Endothelial cell of umbilical vein (primary cell): Measurements from ENCODE around the gene TUBB4A. TPM values are rescaled to one million over a fixed set of nuclear protein-coding genes. Genes with fewer than 3 reads are reported as not detected.

Experiments
- BruUV-seq: library from RNA; stranded (reverse); fragments of 400-500 nt; replicated peaks from 2 replicates; lab custom pipeline; 2021; lab: Mats Ljungman, UMichigan
- CTCF ChIA-PET: fragments of 300-600, 350-600 bp; sonication (Branson Sonifier 250); formaldehyde crosslinking; loops from one replicate; lab custom pipeline; 2021; ENCODE audit warnings: antibody characterized with exemption, inconsistent platforms; lab: Charles Lee
- POLR2A ChIA-PET: fragments of 300-600, 350-600 bp; sonication (Branson Sonifier 250); formaldehyde crosslinking; loops from one replicate; lab custom pipeline; 2021; ENCODE audit warnings: antibody characterized with exemption, inconsistent platforms; lab: Charles Lee
- DNase-seq: peaks from one replicate; pipeline ENCODE4 v3.0.0-alpha.2; 2011; ENCODE audit warnings: low read depth, low spot score
- FAIRE-seq: peaks from 2 replicates; lab custom pipeline; 2011; peaks lifted over from hg19 to GRCh38; lab: Jason Lieb, UNC
- H2AFZ ChIP-seq: 2 replicates; pipeline ENCODE4 v1.6.0; 2012; ENCODE audit warnings: low read depth, low read length, control low read depth, inconsistent platforms
- H3K27ac ChIP-seq: 2 replicates; pipeline ENCODE4 v1.5.1; 2011; ENCODE audit warnings: low read depth, mild to moderate bottlenecking, control low read depth, low read length, moderate library complexity; ENCODE audit not compliant: insufficient read depth
- H3K27me3 ChIP-seq, 2 experiments: 2 replicates each; pipeline versions ENCODE4 v1.6.0 to v1.6.1; 2011; ENCODE audit warnings: low read length in 2 of 2, mixed read lengths in 1 of 2; ENCODE audit not compliant: control insufficient read depth in 2 of 2, insufficient read depth in 2 of 2
- H3K36me3 ChIP-seq, 2 experiments: 2 replicates in 1 of 2; 3 replicates in 1 of 2; pipeline ENCODE4 v1.5.1; 2011; ENCODE audit warnings: low read length in 2 of 2, mild to moderate bottlenecking in 1 of 2, moderate library complexity in 1 of 2; ENCODE audit not compliant: control insufficient read depth in 2 of 2, insufficient read depth in 2 of 2; ENCODE audit errors: extremely low read depth in 1 of 2
- H3K4me1 ChIP-seq: 3 replicates; pipeline ENCODE4 v1.5.1; 2011; ENCODE audit warnings: mild to moderate bottlenecking, low read length; ENCODE audit not compliant: control insufficient read depth, insufficient read depth; ENCODE audit errors: extremely low read depth
- H3K4me2 ChIP-seq: 2 replicates; pipeline ENCODE4 v1.6.1; 2011; ENCODE audit warnings: low read length, control low read depth, mixed read lengths; ENCODE audit not compliant: insufficient read depth
- H3K4me3 ChIP-seq, 3 experiments: fragments of 200-600 bp in 1 of 3; sonication (generic), shearing (Covaris generic) in 1 of 3; replicated peaks in 1 of 3; 2 replicates each; pipeline ENCODE4 v1.5.1; 2011 to 2016; ENCODE audit warnings: control low read depth in 3 of 3, low read length in 3 of 3, mild to moderate bottlenecking in 2 of 3, inconsistent platforms in 1 of 3, low read depth in 1 of 3, moderate library complexity in 1 of 3; ENCODE audit not compliant: insufficient read depth in 1 of 3
- H3K79me2 ChIP-seq: 2 replicates; pipeline ENCODE4 v1.6.0; 2012; ENCODE audit warnings: low read length, inconsistent platforms; ENCODE audit not compliant: control insufficient read depth, insufficient read depth
- H3K9ac ChIP-seq: replicated peaks from 2 replicates; pipeline ENCODE3; 2011; ENCODE audit warnings: low read length, control low read depth; ENCODE audit not compliant: insufficient read depth; ENCODE audit errors: extremely low read depth
- H3K9me1 ChIP-seq: replicated peaks from 3 replicates; pipeline ENCODE4 v1.6.0; 2011; ENCODE audit warnings: mild to moderate bottlenecking, low read length; ENCODE audit not compliant: control insufficient read depth, insufficient read depth; ENCODE audit errors: extremely low read depth
- H3K9me3 ChIP-seq: replicated peaks from 2 replicates; pipeline ENCODE4 v1.5.1; 2012; ENCODE audit warnings: low read length, inconsistent platforms; ENCODE audit not compliant: control insufficient read depth, insufficient read depth
- H4K20me1 ChIP-seq: replicated peaks from 2 replicates; pipeline ENCODE3; 2011; ENCODE audit warnings: mild to moderate bottlenecking, low read length; ENCODE audit not compliant: control insufficient read depth, insufficient read depth; ENCODE audit errors: extremely low read depth
- CTCF ChIP-seq, 2 donors: IDR thresholded peaks; 1 replicate in 1 of 2; 2 replicates in 1 of 2; pipeline ENCODE4 v1.5.1; 2011; ENCODE audit warnings: low read length in 2 of 2, mild to moderate bottlenecking in 2 of 2, moderate library complexity in 2 of 2, control low read depth in 1 of 2, inconsistent platforms in 1 of 2, low read depth in 1 of 2; ENCODE audit not compliant: insufficient read depth in 1 of 2; ENCODE audit errors: extremely low read depth in 1 of 2
- EZH2 ChIP-seq: IDR thresholded peaks from 2 replicates; pipeline ENCODE4 v1.6.1; 2012; ENCODE audit warnings: borderline replicate concordance, low read depth, mild to moderate bottlenecking, moderate library complexity, low read length, inconsistent platforms; ENCODE audit not compliant: severe bottlenecking
- FOS ChIP-seq: IDR thresholded peaks from 2 replicates; pipeline ENCODE4 v1.6.1; 2011; ENCODE audit warnings: mild to moderate bottlenecking, low read length, moderate library complexity, borderline replicate concordance; ENCODE audit not compliant: insufficient read depth
- GATA2 ChIP-seq: IDR thresholded peaks from 2 replicates; pipeline ENCODE4 v1.7.0; 2011; ENCODE audit warnings: low read depth, mild to moderate bottlenecking, moderate library complexity, mixed read lengths, low read length; ENCODE audit not compliant: insufficient read length, insufficient read depth
- JUN ChIP-seq: IDR thresholded peaks from 2 replicates; pipeline ENCODE4 v1.6.1; 2011; ENCODE audit warnings: borderline replicate concordance, low read depth; ENCODE audit not compliant: insufficient read length, insufficient read depth
- MAX ChIP-seq: IDR thresholded peaks from 2 replicates; pipeline ENCODE4 v1.6.1; 2011; ENCODE audit not compliant: insufficient read depth, insufficient read length
- MYC ChIP-seq: IDR thresholded peaks from one replicate; pipeline ENCODE4 v1.6.1; 2011; ENCODE audit warnings: mild to moderate bottlenecking, low read depth, low read length
- POLR2A ChIP-seq: IDR thresholded peaks from 2 replicates; pipeline ENCODE4 v1.6.1; 2012; ENCODE audit warnings: low read depth, mild to moderate bottlenecking, control low read depth, low read length
- POLR2AphosphoS5 ChIP-seq: IDR thresholded peaks from 2 replicates; pipeline ENCODE4 v1.6.1; 2012; ENCODE audit warnings: low read depth, mild to moderate bottlenecking, control low read depth, low read length, moderate library complexity; ENCODE audit not compliant: insufficient read depth
- dilution Hi-C: fragments of 300-500 bp; cut with MboI; formaldehyde crosslinking; loops from one replicate; pipeline ENCODE4 v1.15.0; 2019; ENCODE audit warnings: low sequenced_read_pairs; ENCODE audit not compliant: extremely low pct_ligation_motif_present
- intact Hi-C: fragments of 100-400 bp; cut with micrococcal nuclease; formaldehyde crosslinking; loops from one replicate; pipeline ENCODE4 v1.10.0; 2022
- polyA plus RNA-seq, 4 experiments: library from polyadenylated mRNA; depleted of rRNA in 3 of 4; stranded (reverse) in 3 of 4; unstranded in 1 of 4; fragments of >200 nt; gene quantifications; 2 replicates each; pipeline versions ENCODE4 v1.2.1 to v1.2.3, GENCODE V29; 2011 to 2012; ENCODE audit warnings: missing spikeins in 1 of 4
- total RNA-seq: library from RNA; stranded (reverse); gene quantifications from 2 replicates; pipeline ENCODE4 v1.2.3, GENCODE V29; 2021

TUBB4A gene
- total and polyA plus RNA-seq, 2 donors (not counting 3 experiments of a cell fraction or from before 2014, with no cell fraction given): not detected

- Histone ChIP-seq H3K4me3 (no peak overlapping the region), H3K27me3 (no peaks in the 10 kb centered on the region), H3K79me2 (no peaks in the 10 kb centered on the region), H3K9me1 (no peaks in the 10 kb centered on the region), H3K4me1 (no peaks in the 10 kb centered on the region), H3K9ac (no peak overlapping the region), H2AFZ (no peak overlapping the region), H3K36me3 (peaks cover 2 to 6% of the 10 kb centered on the region in 2 experiments), H4K20me1 (no peaks in the 10 kb centered on the region), H3K27ac (no peak overlapping the region), H3K4me2 (no peak overlapping the region), H3K9me3 (no peaks in the 10 kb centered on the region)
- TF ChIP-seq POLR2AphosphoS5 (no peak), GATA2 (no peak), MYC (no peak), FOS (no peak), CTCF (IDR thresholded peaks at IDR 0.05; ENCODE audit: extremely low read depth in 1 of 2, insufficient read depth in 1 of 2, low read depth in 1 of 2, low read length in 2 of 2) (no peak), POLR2A (no peak), EZH2 (no peak), JUN (no peak), MAX (no peak)
- FAIRE-seq (no peak), DNase-seq (no peak)
- POLR2A ChIA-PET: no interaction called here
- CTCF ChIA-PET: no interaction called here
- BruUV-seq: no TSS peak
- intact Hi-C loops (no loop called here), dilution Hi-C loops (no loop called here)
Measured at GRCh38 chr19:6452223-6452614, 49.9 kb downstream of the TUBB4A start.
